ENCODE measurements around the gene GNG8.
"Not testable (repeated sequence)": the region's sequence is repeated elsewhere in the genome, so short reads cannot be mapped to it uniquely, and the experiment has no call there.

The GNG8 gene

DNA sequence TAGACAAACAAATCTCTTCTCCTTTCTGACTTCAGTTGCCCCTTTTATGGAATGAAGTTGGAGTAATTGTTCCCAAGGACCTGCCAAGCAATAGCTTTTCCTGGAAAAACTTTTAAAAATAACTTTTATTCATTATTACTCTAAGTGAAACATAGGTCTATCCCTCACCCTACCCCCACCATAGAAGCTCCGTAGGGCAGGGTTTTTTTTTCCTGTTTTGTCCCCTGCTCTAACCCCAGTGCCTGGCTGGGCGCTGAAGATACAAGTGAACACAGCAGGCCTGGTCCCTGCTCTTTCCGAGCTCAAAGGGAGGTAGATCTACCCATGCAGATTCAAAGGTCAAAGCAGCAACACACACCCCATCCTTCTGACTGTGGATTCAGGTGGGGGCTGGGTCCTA is 8.7 kb upstream of the GNG8 start:
- DNase-seq = no peak

DNA sequence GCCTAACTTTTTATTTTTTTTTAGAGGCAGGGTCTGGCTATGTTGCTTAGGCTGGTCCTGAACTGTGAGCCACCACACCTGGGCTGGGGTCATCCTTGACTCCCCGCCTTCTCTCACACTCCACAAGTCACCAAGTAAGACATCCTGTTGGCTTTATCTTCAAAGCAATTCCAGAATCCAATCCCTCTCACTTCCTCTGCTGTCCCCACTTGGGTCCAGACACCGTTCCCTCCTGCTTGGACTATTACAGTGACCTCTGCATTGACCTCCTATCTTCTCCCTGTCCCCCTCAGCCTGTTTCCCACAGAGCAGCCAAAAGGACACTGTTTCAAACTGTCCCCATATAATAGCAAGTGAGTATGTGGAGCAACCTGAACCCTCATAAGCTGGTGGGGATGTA is 4.7 kb upstream of the GNG8 start:
- no peak for DNase-seq

DNA sequence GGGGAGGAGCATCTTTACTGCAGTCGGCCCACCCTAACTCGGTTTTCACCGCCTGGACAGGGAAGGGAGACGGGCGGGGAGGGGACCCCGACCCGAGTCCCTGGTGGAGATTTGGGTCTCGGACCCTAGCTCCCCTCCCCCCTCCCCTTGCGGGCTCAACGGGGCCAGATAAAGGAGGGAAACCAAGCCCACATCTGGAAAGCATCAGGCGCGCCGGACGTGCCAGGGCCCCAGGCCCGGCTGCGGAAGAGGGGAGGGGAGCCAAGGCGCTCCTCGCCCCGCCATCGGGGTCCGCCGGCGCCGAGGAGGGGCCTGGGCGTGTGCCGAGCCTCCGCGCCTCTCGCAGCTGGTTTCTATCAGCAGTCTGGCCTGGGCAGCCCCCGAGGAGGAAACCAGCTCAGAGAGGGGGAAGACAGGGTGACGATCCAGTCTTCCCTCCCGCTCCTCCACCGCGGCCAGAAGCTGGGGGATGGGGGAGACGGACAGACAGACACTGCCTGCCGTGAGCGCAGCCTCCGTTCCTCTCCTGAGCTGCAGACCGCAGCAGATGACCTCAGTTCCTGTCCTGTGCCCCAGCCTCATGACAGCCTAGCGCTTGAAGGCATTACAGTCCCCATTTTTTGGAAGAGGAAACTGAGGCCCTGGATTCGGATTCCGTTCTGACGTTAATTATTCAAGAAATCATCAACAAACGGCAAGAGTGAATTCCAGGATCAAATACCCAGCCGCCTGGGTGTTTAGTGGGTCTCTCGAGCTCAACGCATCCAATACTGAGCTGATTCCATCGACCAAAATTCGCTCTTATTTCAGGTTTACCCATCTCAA is 3.6 kb upstream of the GNG8 start:
- no peak for DNase-seq

DNA sequence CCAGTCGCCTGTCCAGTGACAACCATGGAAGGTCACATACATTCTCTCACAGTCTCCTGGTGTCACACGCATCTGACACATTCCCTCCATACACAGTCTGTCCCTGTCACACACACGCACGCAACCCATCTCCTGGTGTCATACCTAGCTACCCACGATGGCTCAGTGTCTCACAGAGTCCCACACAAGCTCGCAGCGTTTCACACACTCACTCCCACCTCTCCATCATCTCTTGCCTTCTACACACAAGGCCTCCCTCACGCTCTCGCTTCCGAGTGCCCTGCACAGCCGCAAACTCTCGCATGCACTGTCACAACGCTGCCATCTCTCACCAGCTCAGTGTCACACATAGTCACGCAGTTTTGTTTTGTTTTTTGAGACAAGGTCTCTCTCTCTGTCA is 1.2 kb upstream of the GNG8 start:
- no peak for DNase-seq

DNA sequence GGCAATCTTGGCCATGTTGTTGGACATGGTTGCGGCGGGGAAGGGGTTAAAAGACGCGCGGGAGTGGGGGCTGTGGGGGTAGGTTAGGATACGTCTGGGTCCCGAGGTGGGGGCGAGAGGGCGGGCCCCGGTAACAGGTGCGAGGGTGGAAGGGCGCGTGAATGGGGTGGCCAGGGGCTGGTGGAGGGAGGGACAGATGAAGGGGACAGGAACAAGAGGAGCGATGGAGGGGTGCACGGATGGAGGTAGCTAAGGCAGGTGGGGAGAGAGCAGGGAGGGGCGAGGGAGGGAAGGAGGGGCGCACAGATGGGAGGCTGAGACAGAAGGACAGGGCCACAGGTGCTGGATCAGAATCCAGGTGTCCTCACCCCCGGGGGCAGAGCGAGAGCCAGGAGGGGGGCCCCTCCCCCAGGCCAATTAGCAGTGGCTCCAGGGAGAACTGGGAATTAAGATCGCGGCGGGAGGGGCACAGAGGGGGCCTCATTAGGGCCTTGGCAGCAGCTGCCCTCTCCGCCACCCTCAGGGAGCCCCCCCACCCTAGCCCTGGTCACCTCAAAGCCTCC is 1.3 kb downstream of the GNG8 start:
- no peak for DNase-seq

DNA sequence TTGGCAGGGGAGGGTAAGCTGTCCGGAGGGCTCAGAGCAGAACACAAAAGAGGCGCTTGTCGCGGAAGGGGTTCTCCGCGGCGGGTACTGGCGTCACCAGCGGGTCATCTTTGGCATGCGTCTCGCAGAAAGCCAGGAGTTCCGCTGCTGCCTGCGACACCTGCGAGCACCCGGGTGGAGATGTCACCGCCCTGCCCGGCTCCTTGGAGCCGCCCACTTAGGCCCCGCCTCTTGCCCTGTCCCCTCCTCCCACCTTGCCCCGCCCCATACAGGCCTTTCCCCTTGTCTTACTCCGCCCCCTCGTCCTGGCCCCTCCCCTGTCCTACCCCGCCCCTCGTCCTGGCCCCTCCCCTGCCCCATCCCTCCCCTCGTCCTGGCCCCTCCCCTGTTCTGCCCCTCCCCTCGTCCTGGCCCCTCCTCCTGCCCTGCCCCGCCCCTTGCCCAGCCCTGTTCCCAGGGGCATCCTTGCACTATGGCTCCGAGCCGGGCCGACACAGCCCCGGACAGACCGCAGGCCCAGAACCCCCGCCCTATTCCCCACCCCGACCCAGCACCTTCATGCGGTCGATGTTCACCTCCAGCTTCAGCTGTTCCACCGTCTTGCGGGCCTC is 1.9 kb downstream of the GNG8 start:
- DNase-seq = no peak

DNA sequence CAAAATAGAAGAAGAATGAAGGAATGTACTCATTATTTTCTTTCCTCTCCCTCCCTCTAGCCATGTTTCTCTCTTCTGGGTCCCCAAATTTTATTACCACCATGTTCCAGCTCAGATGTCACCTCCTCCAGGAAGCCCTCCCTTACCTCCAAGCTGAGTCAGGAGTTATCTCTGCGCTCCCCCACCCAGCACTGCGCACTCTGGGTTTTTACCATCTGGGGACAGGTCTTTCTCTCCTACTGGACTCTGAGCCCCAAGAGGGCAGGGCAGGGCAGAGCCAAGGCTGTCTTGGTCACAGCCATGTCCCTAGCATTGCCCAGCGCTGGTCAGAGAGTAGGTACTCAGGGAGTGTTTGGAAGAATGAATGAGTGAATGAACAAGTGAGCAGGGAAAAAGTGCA is 2.9 kb downstream of the GNG8 start:
- DNase-seq = no peak

DNA sequence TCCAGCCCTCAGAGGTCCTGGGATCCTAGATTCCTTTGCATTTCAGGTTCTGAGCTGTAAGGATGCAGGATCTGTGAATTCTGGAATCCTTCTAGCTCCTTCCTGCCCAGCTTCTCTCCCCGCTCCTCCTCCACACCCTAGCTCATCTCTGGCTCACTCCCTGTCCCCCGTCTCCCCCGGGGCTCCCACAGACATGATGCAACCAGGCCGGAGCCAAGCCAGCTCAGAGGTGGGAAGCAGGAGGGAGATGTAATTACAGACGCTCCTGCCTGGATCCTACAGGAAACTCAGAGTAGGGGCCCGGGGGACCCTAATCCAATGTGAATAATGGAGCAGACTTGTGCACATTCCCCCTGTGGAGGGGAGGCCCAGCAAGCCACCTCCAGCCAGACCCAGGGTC is 4.5 kb downstream of the GNG8 start:
- no peak for DNase-seq

DNA sequence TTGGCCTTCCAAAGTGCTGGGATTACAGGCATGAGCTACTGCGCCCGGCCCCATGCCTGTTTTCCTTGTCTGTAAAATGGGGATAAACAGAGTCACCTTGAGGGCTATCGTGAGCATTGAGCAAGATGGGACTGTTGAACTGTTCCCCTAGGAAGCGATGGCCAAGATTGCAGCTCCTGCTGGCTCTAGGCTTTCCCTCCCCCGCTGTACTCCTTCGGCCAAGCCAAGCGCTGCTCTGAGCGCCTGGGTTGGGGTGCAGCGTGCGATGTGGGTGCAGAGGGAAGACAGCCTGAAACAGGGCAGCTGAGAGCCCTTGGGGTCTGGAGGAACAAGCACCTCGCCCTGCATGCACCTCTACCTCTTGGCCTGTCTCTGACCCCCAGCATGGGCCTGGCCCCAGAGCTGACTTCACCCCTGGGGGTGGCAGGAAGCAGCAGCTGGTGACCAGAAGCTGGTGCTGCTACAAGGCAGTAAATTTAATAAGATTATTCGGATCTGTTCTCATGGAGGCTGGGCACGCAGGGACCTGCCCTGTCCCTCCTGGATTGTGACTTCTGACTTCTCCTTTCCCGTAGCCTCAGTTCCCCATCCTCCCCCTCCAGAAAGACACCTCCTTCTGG is 5.3 kb downstream of the GNG8 start:
- no peak for DNase-seq

DNA sequence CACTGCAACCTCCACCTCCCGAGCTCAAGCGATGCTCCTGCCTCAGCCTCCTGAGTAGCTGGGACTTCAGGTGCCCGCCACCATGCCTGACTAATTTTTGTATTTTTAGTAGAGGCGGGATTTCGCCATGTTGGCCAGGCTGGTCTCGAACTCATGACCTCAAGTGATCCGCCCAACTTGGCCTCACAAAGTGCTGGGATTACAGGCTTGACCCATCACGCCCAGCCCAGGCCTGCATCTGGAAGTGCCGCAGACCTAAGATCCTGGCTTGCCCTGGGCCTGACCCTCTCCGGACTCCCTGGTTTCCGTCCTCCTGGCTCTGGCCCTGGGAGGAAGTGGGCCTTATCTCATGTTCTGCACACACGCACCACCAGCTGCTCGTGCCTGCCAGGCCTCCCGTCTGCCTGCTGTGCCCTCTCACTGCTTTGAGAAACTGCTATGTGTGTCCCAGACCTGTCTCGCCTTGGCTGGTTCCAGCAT is 6.4 kb downstream of the GNG8 start:
- DNase-seq = no peak

DNA sequence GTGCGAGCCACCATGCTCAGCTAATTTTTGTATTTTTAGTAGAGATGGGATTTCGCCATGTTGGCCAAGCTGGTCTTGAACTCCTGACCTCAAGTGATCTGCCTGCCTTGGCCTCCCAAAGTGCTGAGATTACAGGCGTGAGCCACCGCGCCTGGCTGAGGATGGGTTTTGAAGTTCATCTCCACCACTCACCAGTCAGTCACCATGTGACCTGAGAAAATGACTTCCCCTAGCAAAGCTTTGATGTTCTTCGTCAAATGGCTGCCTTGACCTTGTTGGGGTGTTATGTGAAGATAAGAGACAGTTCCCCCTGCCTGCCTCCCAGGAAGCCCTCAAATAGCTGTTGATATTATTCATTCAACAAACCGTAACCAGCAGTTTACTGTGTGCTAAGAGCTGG is 7.0 kb downstream of the GNG8 start:
- DNase-seq = not testable (repeated sequence)

DNA sequence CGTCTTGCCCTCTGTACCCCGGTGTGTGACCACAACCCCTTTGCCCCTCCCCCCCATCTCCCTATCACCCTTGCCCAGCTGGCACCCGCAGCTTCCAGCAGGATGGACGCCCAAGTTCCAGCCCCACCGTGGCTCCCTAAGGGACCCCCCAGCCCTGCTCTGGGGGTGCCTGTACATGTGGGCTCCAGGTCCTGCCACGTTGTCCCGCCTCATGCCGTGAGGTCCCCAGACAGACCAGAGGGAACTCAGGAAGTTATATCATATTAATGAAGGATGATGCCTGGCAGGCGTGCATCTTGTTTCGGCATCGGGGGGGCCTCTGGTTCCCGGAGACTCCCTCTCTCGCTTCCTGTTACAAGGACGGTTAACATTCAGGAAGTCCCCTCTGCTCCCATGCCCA is 9.6 kb downstream of the GNG8 start:
- no peak for DNase-seq

DNA sequence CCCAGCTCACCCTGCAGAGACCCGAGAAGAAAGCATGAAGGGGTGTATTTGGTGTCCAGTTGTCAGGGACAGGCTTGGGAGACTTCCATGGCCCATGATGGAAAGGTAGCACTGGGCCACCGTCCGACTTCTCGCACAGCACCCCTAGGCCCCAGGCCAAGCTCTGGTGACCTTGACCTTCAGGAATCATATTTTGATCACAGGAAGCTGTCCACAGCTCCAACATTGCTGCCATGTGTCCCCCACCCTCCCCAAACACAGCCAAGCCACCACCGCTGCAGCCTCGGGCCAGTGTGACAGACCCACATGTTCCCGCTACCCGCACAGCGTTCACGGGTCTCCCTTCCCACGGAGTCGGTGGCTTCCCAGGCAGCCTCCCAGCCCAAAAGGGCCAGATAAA is 10.3 kb downstream of the GNG8 start:
- DNase-seq = no peak

DNA sequence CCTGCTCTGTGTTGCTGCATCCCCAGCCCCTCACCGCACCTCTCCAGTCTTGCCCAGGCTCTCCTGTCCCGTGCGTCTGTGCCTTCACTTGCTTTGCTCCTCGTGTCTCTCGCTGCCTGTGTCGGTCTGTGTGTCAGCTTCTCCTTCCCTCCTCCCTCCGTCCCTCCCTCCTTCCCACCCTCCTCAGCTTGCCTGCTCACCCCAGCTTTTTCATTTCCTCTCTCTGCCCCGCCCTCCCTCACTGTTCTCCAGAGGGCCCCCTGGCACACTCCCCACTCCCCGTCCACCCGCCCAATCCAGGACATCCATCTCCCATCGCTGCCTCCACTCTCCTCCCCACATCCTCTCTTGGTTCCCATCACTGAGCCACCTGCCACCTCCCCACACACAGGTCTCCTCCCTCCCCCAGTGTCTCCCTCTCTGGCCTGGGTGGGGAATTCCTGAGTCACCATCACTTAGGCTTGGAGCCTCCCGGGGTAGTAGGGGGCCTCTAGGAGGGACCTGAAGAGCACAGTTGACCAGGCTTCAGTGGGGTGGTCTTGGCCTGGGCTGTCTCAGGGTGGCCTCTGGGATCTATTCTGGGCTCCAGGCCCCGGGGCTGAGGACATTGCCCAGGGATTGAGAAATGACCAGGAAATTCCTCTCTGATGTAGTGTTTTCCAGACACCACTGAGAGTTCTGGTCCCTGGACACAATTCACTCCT is 10.9 kb downstream of the GNG8 start, which contains the start of gene PTGIR:
PTGIR (minus strand) TSS at position 132 of the 704 bp plus-strand sequence. CDS start 864 bp downstream, outside the sequence.
- no peak for DNase-seq

DNA sequence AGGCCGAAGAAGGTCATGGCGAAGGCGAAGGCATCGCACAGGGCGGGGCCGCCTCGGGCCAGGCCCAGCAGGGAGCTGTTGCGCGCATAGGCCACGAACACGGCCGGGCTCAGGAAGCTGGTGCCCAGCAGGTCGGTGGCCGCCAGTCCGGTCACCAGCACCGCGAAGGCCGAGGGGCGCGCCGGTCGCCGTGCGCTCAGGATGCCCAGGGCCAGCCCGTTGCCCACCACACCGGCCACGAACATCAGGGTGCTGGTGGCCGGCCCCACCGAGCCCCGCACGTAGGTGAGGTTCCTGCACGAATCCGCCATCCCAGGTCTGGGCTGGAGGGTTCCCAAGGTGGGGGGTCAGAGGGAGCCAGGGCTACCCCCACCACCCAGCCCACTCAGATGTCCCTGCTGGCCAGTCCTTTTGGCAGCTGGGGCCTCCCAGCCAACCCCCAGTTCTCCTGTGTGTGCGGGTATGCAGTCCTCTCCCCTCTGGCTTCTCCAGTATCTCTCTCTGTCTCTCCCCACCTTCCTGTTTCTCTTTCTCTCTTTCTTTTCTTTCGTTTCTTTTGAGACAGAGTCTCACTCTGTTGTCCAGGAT is 12.0 kb downstream of the GNG8 start:
- DNase-seq = no peak

DNA sequence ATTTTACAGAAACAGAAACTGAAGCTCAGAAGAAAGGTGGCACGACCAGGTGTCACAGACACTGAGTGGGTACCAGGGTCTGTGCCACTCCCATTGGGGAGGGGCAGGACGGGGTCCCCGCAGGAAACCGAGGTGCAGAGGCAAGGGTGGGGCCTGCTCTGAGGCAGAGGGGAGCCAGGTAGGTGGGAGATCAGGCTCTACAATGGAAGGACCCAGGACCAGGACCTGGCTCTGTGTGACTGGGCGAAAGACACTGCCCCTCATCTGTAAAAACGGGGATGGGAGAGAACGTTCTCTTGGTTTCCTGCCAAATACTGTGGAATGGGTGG is 13.9 kb downstream of the GNG8 start:
- no peak for DNase-seq

DNA sequence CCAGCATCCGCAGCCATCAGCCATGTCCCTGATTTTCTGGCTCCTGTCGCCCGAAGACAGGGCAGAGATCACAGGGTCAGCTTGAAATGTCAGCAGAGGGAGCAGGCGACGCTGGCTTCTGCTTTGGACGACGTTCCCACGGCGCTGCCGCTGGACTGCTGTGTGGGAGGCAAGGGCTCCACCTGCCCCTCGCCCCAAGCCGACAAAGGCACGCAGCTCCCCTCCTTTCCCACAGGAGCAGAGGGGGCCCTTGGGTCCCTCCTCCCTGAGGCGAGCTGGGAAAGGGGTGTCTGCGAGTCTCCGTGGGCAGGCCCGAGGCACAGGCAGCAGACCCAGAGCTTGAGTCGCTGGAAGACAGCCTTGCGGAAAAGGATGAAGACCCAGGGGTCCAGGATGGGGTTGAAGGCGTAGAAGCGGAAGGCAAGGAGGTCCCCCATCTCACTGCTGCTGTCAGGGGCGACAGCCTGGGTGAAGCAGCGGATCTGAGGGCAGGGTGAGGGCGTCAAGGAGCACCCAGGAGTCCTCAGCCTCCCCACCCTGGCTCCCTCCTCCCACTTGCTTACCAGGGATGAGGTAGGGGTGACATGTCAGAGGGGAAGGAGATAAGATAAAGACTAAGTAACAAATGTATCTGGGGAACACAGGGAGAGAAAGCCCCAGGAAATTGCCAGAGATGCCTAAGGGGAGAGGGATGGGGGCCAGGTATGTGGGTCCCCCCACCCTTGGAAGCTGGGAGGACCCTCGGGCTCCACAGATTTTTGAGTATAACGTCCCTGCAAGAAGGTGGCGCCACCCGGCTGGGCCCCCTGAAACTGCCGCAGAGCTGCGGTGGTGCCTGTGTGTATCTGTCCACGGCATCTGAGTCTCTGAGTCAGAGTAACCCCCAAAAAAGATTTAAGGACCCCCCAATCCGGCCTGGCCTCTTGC is 14.5 kb downstream of the GNG8 start:
- no peak for DNase-seq

DNA sequence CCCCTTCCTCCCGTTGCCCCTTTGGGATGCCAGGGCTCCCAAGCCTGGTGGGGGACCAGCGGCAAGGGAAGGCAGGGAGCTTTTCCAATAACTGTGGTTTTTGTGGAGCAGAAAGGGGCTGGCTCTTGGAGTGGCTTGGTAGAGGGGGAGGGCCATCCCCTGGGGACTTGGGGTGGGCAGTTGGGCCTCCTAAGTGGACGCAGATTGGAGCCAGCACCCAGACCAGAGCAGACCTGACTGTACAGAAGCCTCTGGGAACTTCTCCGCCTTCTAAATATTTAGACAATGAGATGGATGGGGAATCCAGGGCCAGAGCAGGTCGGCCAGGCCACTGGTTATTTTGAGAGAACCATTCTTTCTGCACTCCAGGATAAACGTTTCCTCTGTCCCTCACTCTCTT is 15.3 kb downstream of the GNG8 start:
- no peak for DNase-seq

DNA sequence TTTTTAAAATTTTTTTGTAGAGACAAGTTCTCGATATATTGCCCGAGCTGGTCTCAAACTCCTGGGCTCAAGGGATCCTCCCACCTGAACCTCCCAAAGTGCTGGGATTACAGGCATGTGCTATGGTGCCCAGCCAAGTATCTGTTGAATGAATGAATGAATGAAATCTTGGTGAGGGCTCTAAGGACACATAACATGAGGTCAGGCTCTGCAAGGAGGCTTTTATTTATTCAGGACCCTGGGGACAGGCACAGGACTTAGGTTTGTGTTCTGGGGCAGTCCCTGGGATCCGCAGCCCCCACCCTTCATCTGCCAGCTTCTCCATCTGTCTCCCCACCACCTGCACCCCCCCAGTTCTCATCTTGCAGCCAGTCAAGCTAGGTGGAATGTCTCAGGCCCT is 15.7 kb downstream of the GNG8 start:
- no peak for DNase-seq

DNA sequence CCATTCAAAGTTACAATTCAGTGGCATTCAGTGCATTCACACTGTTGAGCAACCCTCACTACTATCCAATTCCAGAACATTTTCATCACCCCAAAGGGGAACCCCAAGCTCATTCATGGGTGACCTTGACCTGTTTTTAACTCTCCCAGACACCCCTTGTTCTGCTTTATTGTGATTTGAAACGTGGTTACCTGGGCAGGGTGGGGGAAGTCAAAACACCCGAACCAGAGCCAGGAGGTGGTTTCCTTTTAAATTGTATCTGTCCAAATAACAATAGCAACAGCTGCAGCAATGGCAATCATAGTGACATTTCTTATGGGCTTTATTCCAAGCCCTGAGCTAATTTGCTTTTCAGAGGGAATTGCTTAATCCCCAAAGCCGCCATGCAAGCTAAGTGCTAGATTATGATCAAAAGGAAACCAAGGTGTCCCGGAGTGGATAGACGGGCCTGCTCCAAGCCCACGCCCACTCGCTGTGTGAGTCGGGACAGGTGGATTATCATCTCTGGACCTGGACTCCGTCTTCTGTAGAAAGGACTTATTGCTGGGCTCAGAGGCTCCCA is 17.3 kb downstream of the GNG8 start:
- no peak for DNase-seq

DNA sequence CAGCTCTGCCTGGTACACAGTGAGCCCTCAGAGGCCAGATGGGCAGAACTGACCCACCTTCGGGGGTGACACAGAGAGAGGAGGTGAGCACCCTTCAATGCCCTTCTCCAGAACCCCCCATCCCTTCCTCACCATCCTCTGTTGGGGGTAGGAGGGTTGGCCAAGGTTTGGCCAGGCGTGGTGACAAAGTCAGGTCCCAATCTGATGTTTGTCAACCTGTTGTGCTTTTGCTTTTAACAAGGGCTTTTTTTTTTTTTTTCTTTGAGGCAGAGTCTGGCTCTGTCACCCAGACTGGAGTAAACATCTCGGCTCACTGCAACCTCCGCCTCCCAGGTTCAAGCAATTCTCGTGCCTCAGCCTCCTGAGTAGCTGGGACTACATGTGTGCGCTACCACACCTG is 18.4 kb downstream of the GNG8 start:
- no peak for DNase-seq
